Activated T-cell treated with anti-CD3 and anti-CD28 coated beads, Interleukin-2, amount 50 U/mL, for 24 hours (primary cell): ENCODE results near the gene TNFRSF12A.

ENCODE experiments used
- DNase-seq: peaks from one replicate; pipeline ENCODE4 v3.0.0-alpha.2; 2020
- H3K27ac Mint-ChIP-seq: 2 replicates; pipeline ENCODE4 v1.8.0; 2020; ENCODE audit warnings: mild to moderate bottlenecking, mixed read lengths
- H3K27me3 Mint-ChIP-seq: 2 replicates; pipeline ENCODE4 v1.8.0; 2020; ENCODE audit warnings: mixed read lengths
- H3K36me3 Mint-ChIP-seq: 2 replicates; pipeline ENCODE4 v1.8.0; 2020; ENCODE audit warnings: low read depth, mixed read lengths
- H3K4me1 Mint-ChIP-seq: 2 replicates; pipeline ENCODE4 v1.8.0; 2020; ENCODE audit warnings: low read depth, mixed read lengths
- H3K4me3 Mint-ChIP-seq: 2 replicates; pipeline ENCODE4 v1.8.0; 2020; ENCODE audit warnings: mild to moderate bottlenecking, moderate library complexity, mixed read lengths
- H3K9me3 Mint-ChIP-seq: 2 replicates; pipeline ENCODE4 v1.8.0; 2020; ENCODE audit warnings: mixed read lengths

The TNFRSF12A gene

GRCh38 chr16:2992383-2993081 lies 27.6 kb upstream of the TNFRSF12A start:
- H3K9me3 Mint-ChIP-seq = no peaks in the 10 kb centered on the region
- no peak overlapping the region for H3K27ac Mint-ChIP-seq
- H3K36me3 Mint-ChIP-seq = no peaks in the 10 kb centered on the region
- H3K27me3 Mint-ChIP-seq = no peaks in the 10 kb centered on the region
- no peak for DNase-seq
- no peaks in the 10 kb centered on the region for H3K4me1 Mint-ChIP-seq
- H3K4me3 Mint-ChIP-seq = no peak overlapping the region

- no peak overlapping the region for H3K4me3 Mint-ChIP-seq
- H3K4me1 Mint-ChIP-seq = no peaks in the 10 kb centered on the region
- H3K36me3 Mint-ChIP-seq = no peaks in the 10 kb centered on the region
- DNase-seq = no peak
- H3K27me3 Mint-ChIP-seq = peaks cover 3% of the 10 kb centered on the region
- no peaks in the 10 kb centered on the region for H3K9me3 Mint-ChIP-seq
- H3K27ac Mint-ChIP-seq = no peak overlapping the region
Measured at GRCh38 chr16:2996298-2996697, 23.9 kb upstream of the TNFRSF12A start.

GRCh38 chr16:2999929-3000328 lies 20.2 kb upstream of the TNFRSF12A start:
- Mint-ChIP-seq H3K4me3 (no peak overlapping the region), H3K4me1 (peaks cover 2% of the 10 kb centered on the region)

GRCh38 chr16:3000540-3000939 lies 19.6 kb upstream of the TNFRSF12A start:
- Mint-ChIP-seq H3K4me3 (no peak overlapping the region), H3K9me3 (no peaks in the 10 kb centered on the region), H3K4me1 (peaks cover 3% of the 10 kb centered on the region), H3K27me3 (peaks cover 8% of the 10 kb centered on the region), H3K36me3 (no peaks in the 10 kb centered on the region), H3K27ac (no peak overlapping the region)
- no peak for DNase-seq

More at GRCh38 chr16:2999929-3000328, 20.2 kb upstream of the TNFRSF12A start:
- no peak overlapping the region for H3K27ac Mint-ChIP-seq
- no peaks in the 10 kb centered on the region for H3K9me3 Mint-ChIP-seq
- peaks cover 6% of the 10 kb centered on the region for H3K27me3 Mint-ChIP-seq
- H3K36me3 Mint-ChIP-seq = no peaks in the 10 kb centered on the region
- DNase-seq = no peak

GRCh38 chr16:3001316-3001715 lies 18.9 kb upstream of the TNFRSF12A start:
- Mint-ChIP-seq H3K9me3 (no peaks in the 10 kb centered on the region), H3K27ac (no peak overlapping the region), H3K4me3 (no peak overlapping the region), H3K36me3 (no peaks in the 10 kb centered on the region), H3K4me1 (peaks cover 3% of the 10 kb centered on the region), H3K27me3 (peaks cover 8% of the 10 kb centered on the region)
- no peak for DNase-seq

- Mint-ChIP-seq H3K27ac (peak overlapping the region; percentile 52), H3K27me3 (peaks cover 13% of the 10 kb centered on the region), H3K4me1 (peaks cover 23% of the 10 kb centered on the region), H3K4me3 (peak overlapping the region; percentile 44), H3K9me3 (no peaks in the 10 kb centered on the region), H3K36me3 (no peaks in the 10 kb centered on the region)
- peak; percentile 95 for DNase-seq
Measured at GRCh38 chr16:3003582-3004270, 16.4 kb upstream of the TNFRSF12A start.

- Mint-ChIP-seq H3K4me3 (no peak overlapping the region), H3K9me3 (no peaks in the 10 kb centered on the region), H3K36me3 (no peaks in the 10 kb centered on the region), H3K27ac (no peak overlapping the region), H3K27me3 (peaks cover 10% of the 10 kb centered on the region), H3K4me1 (peaks cover 26% of the 10 kb centered on the region)
- DNase-seq = no peak
Measured at GRCh38 chr16:3004319-3004718, 15.8 kb upstream of the TNFRSF12A start.

GRCh38 chr16:3004781-3005284 lies 15.3 kb upstream of the TNFRSF12A start:
- Mint-ChIP-seq H3K36me3 (no peaks in the 10 kb centered on the region), H3K4me1 (peaks cover 26% of the 10 kb centered on the region), H3K27me3 (peaks cover 10% of the 10 kb centered on the region), H3K4me3 (peak overlapping the region; percentile 63), H3K9me3 (no peaks in the 10 kb centered on the region), H3K27ac (no peak overlapping the region)
- no peak for DNase-seq

GRCh38 chr16:3007059-3007956 lies 12.9 kb upstream of the TNFRSF12A start:
- no peak overlapping the region for H3K27ac Mint-ChIP-seq
- peaks cover 26% of the 10 kb centered on the region for H3K4me1 Mint-ChIP-seq
- H3K36me3 Mint-ChIP-seq = no peaks in the 10 kb centered on the region
- H3K27me3 Mint-ChIP-seq = peaks cover 14% of the 10 kb centered on the region
- H3K9me3 Mint-ChIP-seq = no peaks in the 10 kb centered on the region
- DNase-seq = no peak
- no peak overlapping the region for H3K4me3 Mint-ChIP-seq

GRCh38 chr16:3007957-3008689 lies 12.0 kb upstream of the TNFRSF12A start:
- peaks cover 30% of the 10 kb centered on the region for H3K4me1 Mint-ChIP-seq
- H3K36me3 Mint-ChIP-seq = no peaks in the 10 kb centered on the region
- DNase-seq = no peak
- peaks cover 21% of the 10 kb centered on the region for H3K27me3 Mint-ChIP-seq
- H3K9me3 Mint-ChIP-seq = no peaks in the 10 kb centered on the region
- H3K4me3 Mint-ChIP-seq = no peak overlapping the region
- H3K27ac Mint-ChIP-seq = no peak overlapping the region

GRCh38 chr16:3008690-3009037 lies 11.5 kb upstream of the TNFRSF12A start:
- H3K27me3 Mint-ChIP-seq = peaks cover 21% of the 10 kb centered on the region
- no peak for DNase-seq
- no peak overlapping the region for H3K4me3 Mint-ChIP-seq
- no peaks in the 10 kb centered on the region for H3K9me3 Mint-ChIP-seq
- H3K36me3 Mint-ChIP-seq = no peaks in the 10 kb centered on the region
- peaks cover 30% of the 10 kb centered on the region for H3K4me1 Mint-ChIP-seq
- no peak overlapping the region for H3K27ac Mint-ChIP-seq

- peaks cover 25% of the 10 kb centered on the region for H3K27me3 Mint-ChIP-seq
- H3K9me3 Mint-ChIP-seq = no peaks in the 10 kb centered on the region
- no peak overlapping the region for H3K4me3 Mint-ChIP-seq
- no peak overlapping the region for H3K27ac Mint-ChIP-seq
- no peaks in the 10 kb centered on the region for H3K36me3 Mint-ChIP-seq
- DNase-seq = no peak
- peaks cover 29% of the 10 kb centered on the region for H3K4me1 Mint-ChIP-seq
Measured at GRCh38 chr16:3009568-3010390, 10.4 kb upstream of the TNFRSF12A start.

- Mint-ChIP-seq H3K36me3 (no peaks in the 10 kb centered on the region), H3K27me3 (peaks cover 23% of the 10 kb centered on the region), H3K9me3 (no peaks in the 10 kb centered on the region), H3K4me3 (no peak overlapping the region), H3K27ac (no peak overlapping the region), H3K4me1 (peaks cover 27% of the 10 kb centered on the region)
- no peak for DNase-seq
Measured at GRCh38 chr16:3010510-3010909, 9.7 kb upstream of the TNFRSF12A start.
